ENCODE data around the gene GDI1.

DNA sequence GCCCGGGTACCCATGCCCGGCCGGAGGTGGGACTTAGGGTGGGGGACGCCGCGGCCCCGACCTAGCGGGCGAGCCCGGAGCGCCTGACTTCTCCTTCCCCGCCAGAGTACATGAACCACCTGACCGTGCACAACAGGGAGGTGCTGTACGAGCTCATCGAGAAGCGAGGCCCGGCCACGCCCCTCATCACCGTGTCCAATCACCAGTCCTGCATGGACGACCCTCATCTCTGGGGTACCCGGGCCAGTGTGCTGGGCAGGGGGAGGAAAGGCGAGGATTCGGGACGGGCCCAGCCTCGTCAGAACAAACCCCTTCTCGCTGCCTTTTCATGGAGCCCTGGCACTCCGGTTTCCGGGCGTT lies 25.0 kb upstream of the GDI1 start:
- no peak for TF ChIP-seq CHD2 (IDR thresholded peaks at IDR 0.05; ENCODE audit: low read length, partially characterized antibody)
- no peak for TF ChIP-seq YY1 (IDR thresholded peaks at IDR 0.05; ENCODE audit: low read depth)
- TF ChIP-seq, protein P1, sequence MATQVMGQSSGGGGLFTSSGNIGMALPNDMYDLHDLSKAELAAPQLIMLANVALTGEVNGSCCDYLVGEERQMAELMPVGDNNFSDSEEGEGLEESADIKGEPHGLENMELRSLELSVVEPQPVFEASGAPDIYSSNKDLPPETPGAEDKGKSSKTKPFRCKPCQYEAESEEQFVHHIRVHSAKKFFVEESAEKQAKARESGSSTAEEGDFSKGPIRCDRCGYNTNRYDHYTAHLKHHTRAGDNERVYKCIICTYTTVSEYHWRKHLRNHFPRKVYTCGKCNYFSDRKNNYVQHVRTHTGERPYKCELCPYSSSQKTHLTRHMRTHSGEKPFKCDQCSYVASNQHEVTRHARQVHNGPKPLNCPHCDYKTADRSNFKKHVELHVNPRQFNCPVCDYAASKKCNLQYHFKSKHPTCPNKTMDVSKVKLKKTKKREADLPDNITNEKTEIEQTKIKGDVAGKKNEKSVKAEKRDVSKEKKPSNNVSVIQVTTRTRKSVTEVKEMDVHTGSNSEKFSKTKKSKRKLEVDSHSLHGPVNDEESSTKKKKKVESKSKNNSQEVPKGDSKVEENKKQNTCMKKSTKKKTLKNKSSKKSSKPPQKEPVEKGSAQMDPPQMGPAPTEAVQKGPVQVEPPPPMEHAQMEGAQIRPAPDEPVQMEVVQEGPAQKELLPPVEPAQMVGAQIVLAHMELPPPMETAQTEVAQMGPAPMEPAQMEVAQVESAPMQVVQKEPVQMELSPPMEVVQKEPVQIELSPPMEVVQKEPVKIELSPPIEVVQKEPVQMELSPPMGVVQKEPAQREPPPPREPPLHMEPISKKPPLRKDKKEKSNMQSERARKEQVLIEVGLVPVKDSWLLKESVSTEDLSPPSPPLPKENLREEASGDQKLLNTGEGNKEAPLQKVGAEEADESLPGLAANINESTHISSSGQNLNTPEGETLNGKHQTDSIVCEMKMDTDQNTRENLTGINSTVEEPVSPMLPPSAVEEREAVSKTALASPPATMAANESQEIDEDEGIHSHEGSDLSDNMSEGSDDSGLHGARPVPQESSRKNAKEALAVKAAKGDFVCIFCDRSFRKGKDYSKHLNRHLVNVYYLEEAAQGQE (IDR thresholded peaks at IDR 0.05; ENCODE audit: low read depth, low read length): no peak
- TF ChIP-seq CTCF (IDR thresholded peaks at IDR 0.05): no peak
- TF ChIP-seq, protein P2, sequence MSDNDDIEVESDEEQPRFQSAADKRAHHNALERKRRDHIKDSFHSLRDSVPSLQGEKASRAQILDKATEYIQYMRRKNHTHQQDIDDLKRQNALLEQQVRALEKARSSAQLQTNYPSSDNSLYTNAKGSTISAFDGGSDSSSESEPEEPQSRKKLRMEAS (IDR thresholded peaks at IDR 0.05; ENCODE audit: low read depth): 0 out of 2 replicates have a peak, but pooled peaks have one; percentile 7
- no peak for TF ChIP-seq TCF12 (IDR thresholded peaks at IDR 0.05)
- no peak for TF ChIP-seq GABPA (IDR thresholded peaks at IDR 0.05; ENCODE audit: low read depth)
- no peak for TF ChIP-seq TAF1 (IDR thresholded peaks at IDR 0.05; ENCODE audit: borderline replicate concordance, low read depth, low read length)
- no peak for TF ChIP-seq JUND (IDR thresholded peaks at IDR 0.05)
- no peak for TF ChIP-seq SIN3A (IDR thresholded peaks at IDR 0.05; ENCODE audit: borderline replicate concordance, low read depth, low read length)
- TF ChIP-seq POLR2AphosphoS5 (IDR thresholded peaks at IDR 0.05; ENCODE audit: low read depth, low read length): no peak; the same call in 1 of the 2 replicates
- TF ChIP-seq FOXM1 (IDR thresholded peaks at IDR 0.05; ENCODE audit: low read depth): no peak
- no peak for TF ChIP-seq SMC3 (IDR thresholded peaks at IDR 0.05; ENCODE audit: low read depth, low read length)
